Stomach (tissue), 4 donors: ENCODE results near the gene PPP3CA.

Source experiments
- EP300 ChIP-seq: sonication (generic); formaldehyde crosslinking; IDR thresholded peaks from one replicate; pipeline ENCODE4 v1.6.1; 2017; ENCODE audit warnings: antibody characterized with exemption
- POLR2A ChIP-seq, 4 donors: fragments of 450-650 bp; IDR thresholded peaks; one replicate each; pipeline ENCODE4 v1.6.1; 2016; ENCODE audit warnings: antibody characterized with exemption in 4 of 4, control low read depth in 2 of 4, mild to moderate bottlenecking in 1 of 4, moderate library complexity in 1 of 4
- POLR2AphosphoS5 ChIP-seq, 3 donors: sonication (generic); formaldehyde crosslinking; IDR thresholded peaks; one replicate each; pipeline ENCODE4 v1.6.1; 2016; ENCODE audit warnings: antibody characterized with exemption in 3 of 3
- TF ChIP-seq, protein P1 (sequence below), 7 experiments: fragments of 450-650 bp in 4 of 7; fragments of 200-600 bp in 3 of 7; sonication (generic) in 3 of 7; IDR thresholded peaks; one replicate each; pipeline ENCODE4 v1.5.1; 2016 to 2019; ENCODE audit warnings: antibody characterized with exemption in 7 of 7, control low read depth in 2 of 7, mild to moderate bottlenecking in 1 of 7

DNA sequence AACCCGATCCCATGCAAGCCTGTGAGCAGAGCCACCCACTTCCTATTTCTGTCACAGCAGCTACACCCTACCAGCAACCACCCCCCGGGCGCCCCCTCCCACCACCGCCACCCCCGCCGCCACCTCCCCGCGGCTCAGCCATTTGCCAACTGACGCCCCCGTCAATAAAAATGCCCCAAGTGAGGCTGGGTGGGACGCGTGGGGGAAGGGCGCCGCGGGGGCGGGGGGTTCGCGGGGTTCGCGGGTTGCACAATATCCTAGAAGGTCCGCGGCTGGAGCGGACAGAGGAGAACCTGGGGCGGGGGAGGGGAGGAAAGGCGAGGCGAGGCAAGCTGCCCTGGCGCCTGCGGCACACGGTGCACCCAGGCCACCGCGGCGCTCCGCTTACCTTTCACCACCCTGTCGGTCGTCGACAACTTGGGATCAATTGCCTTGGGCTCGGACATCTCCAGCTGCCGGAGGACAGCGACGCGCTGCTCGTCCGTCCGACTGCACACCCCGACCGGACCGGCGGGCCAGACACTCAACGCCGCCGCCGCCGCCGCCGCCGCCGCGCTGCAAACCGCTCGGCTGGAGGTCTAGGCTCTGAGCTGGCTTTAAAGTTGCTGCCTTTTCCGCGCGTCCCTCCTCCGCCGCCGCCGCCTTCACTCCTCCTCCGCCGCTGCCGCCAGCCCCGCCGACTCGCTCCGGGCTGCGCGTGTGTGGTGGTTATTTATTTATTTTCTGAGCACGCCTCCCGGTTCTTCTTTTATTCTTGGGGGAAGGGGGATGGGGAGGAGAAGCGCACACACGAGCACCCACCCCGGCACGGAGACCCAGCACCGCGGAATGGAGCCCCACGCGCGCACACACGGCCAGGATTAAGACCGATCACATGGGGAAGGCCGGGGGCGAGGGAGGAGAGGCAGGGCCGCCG, 717 bp downstream of the PPP3CA start:
- TF ChIP-seq, protein P1, sequence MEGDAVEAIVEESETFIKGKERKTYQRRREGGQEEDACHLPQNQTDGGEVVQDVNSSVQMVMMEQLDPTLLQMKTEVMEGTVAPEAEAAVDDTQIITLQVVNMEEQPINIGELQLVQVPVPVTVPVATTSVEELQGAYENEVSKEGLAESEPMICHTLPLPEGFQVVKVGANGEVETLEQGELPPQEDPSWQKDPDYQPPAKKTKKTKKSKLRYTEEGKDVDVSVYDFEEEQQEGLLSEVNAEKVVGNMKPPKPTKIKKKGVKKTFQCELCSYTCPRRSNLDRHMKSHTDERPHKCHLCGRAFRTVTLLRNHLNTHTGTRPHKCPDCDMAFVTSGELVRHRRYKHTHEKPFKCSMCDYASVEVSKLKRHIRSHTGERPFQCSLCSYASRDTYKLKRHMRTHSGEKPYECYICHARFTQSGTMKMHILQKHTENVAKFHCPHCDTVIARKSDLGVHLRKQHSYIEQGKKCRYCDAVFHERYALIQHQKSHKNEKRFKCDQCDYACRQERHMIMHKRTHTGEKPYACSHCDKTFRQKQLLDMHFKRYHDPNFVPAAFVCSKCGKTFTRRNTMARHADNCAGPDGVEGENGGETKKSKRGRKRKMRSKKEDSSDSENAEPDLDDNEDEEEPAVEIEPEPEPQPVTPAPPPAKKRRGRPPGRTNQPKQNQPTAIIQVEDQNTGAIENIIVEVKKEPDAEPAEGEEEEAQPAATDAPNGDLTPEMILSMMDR (IDR thresholded peaks at IDR 0.05) = peak in 1 of 7 experiments; percentile 14
- TF ChIP-seq POLR2A (IDR thresholded peaks at IDR 0.05) = no peak
- peak in 2 of 3 donors; percentile 24 to 37 for TF ChIP-seq POLR2AphosphoS5 (IDR thresholded peaks at IDR 0.05)
- no peak for TF ChIP-seq EP300
